Right lobe of liver (tissue), 6 donors: ENCODE data around the gene HS6ST2. TPM values are rescaled to one million over a fixed set of nuclear protein-coding genes. Genes with fewer than 3 reads are reported as not detected.

Source experiments
- ATAC-seq, 4 donors: fragments of 200-7000 bp; cut with Tn5 transposase; one replicate each; pipeline ENCODE4 v1.9.1; 2020; ENCODE audit warnings: mild to moderate bottlenecking in 4 of 4, moderate library complexity in 4 of 4
- DNase-seq, 3 donors: peaks; one replicate each; pipeline ENCODE4 v3.0.0-alpha.2; 2020
- H3K27ac ChIP-seq, 3 donors: fragments of 200-600 bp; one replicate each; pipeline ENCODE4 v1.8.0; 2022
- H3K27me3 ChIP-seq, 2 donors: fragments of 200-600 bp; one replicate each; pipeline ENCODE4 v1.8.0; 2022
- H3K36me3 ChIP-seq, 4 donors: fragments of 200-600 bp; sonication (generic) in 1 of 4; one replicate each; pipeline versions ENCODE4 v1.5.1 to v1.8.0; 2017 to 2022; ENCODE audit warnings: control low read depth in 1 of 4
- H3K4me1 ChIP-seq, 4 donors: fragments of 200-600 bp; sonication (generic) in 1 of 4; one replicate each; pipeline versions ENCODE4 v1.5.1 to v1.8.0; 2017 to 2022; ENCODE audit warnings: control low read depth in 1 of 4
- H3K4me3 ChIP-seq, 3 donors: fragments of 200-600 bp; one replicate each; pipeline ENCODE4 v1.8.0; 2022
- H3K9me3 ChIP-seq, 4 donors: fragments of 200-600 bp; sonication (generic) in 1 of 4; one replicate each; pipeline versions ENCODE4 v1.5.1 to v1.8.0; 2017 to 2022; ENCODE audit warnings: control low read depth in 1 of 4
- POLR2A ChIP-seq: fragments of 450-650 bp; IDR thresholded peaks from one replicate; pipeline ENCODE4 v1.6.1; 2017; ENCODE audit warnings: antibody characterized with exemption, mild to moderate bottlenecking
- WGBS: methylation state at CpG from one replicate; pipeline ENCODE4 v1.1.6; 2018; ENCODE audit warnings: low coverage, low lambda C conversion rate; ENCODE audit not compliant: insufficient coverage; ENCODE audit errors: missing lambda C conversion rate; 5-methylcytosine and 5-hydroxymethylcytosine counted together
- intact Hi-C, 2 donors: fragments of 100-400 bp; cut with DNase I; formaldehyde crosslinking; loops; one replicate each; pipeline versions ENCODE4 v1.11.2 to v1.14.1; 2022
- total RNA-seq, 6 experiments: library from RNA; depleted of rRNA in 2 of 6; stranded (reverse); fragments of >200 nt in 2 of 6; fragmentation: NEBNext Ultra II Directional in 3 of 6; extraction: Animal tissue kit (Norgen Biotek cat#: 25700) in 3 of 6; gene quantifications; one replicate each; pipeline versions ENCODE4 v1.1.0 to v1.2.4, GENCODE V29; 2016 to 2023
- TF ChIP-seq, protein P1 (sequence below), 4 donors: fragments of 200-600 bp in 3 of 4; fragments of 450-650 bp in 1 of 4; IDR thresholded peaks; one replicate each; pipeline versions ENCODE4 v1.5.1 to v1.8.0; 2016 to 2022; ENCODE audit warnings: antibody characterized with exemption in 4 of 4, mild to moderate bottlenecking in 2 of 4
- donor health status: DM: no; HTN: yes; CAD: no.
- donor health status: DM: no; HTN: no; CAD: no.
- donor health status: DM: no; HTN: no; CAD: no.
- donor health status: DM: no; HTN: yes; CAD: no.
- donor health status: DM: no; HTN: yes; CAD: no.

Gene HS6ST2
- total RNA-seq, 6 experiments from 2014 or later: 0.09 TPM; not detected in 5

DNA sequence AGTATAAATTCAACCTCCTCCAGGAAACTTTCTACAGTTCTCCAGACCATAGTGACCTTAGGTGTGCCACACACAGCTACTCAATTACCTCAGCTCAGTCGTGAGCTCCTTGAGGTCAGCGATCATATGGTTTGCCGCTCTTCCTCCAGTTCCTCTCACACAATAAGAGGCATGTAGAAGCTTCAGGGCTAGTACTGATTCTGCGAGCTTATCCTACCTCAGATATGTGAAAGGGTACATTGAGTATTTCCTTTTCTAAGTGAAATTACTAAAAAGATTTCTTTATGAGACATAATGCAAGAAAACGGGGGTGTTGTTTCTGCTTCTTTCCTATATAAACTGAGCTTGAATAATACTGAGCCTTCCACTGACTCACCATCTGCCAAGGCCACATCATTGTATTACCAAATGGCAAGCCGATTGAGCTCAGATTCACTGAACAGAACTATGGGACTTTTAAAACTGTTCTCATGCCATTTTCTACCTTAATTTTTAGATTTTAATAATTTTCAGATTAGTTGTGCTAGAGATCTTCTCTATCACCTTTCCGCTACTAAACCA is 183.1 kb downstream of the HS6ST2 start:
- ATAC-seq (no peak), DNase-seq (no peak)
- H3K9me3 ChIP-seq: no peaks in the 10 kb centered on the region
- H3K27ac ChIP-seq: no peak overlapping the region
- H3K4me1 ChIP-seq: no peaks in the 10 kb centered on the region
- H3K4me3 ChIP-seq: no peak overlapping the region
- H3K27me3 ChIP-seq: no peaks in the 10 kb centered on the region
- TF ChIP-seq POLR2A: no peak
- TF ChIP-seq, protein P1, sequence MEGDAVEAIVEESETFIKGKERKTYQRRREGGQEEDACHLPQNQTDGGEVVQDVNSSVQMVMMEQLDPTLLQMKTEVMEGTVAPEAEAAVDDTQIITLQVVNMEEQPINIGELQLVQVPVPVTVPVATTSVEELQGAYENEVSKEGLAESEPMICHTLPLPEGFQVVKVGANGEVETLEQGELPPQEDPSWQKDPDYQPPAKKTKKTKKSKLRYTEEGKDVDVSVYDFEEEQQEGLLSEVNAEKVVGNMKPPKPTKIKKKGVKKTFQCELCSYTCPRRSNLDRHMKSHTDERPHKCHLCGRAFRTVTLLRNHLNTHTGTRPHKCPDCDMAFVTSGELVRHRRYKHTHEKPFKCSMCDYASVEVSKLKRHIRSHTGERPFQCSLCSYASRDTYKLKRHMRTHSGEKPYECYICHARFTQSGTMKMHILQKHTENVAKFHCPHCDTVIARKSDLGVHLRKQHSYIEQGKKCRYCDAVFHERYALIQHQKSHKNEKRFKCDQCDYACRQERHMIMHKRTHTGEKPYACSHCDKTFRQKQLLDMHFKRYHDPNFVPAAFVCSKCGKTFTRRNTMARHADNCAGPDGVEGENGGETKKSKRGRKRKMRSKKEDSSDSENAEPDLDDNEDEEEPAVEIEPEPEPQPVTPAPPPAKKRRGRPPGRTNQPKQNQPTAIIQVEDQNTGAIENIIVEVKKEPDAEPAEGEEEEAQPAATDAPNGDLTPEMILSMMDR (IDR thresholded peaks at IDR 0.05): no peak
- intact Hi-C loops: no loop called here
- no peaks in the 10 kb centered on the region for H3K36me3 ChIP-seq
- 63% methylated on average over 7 of the region's 7 CpGs for WGBS

DNA sequence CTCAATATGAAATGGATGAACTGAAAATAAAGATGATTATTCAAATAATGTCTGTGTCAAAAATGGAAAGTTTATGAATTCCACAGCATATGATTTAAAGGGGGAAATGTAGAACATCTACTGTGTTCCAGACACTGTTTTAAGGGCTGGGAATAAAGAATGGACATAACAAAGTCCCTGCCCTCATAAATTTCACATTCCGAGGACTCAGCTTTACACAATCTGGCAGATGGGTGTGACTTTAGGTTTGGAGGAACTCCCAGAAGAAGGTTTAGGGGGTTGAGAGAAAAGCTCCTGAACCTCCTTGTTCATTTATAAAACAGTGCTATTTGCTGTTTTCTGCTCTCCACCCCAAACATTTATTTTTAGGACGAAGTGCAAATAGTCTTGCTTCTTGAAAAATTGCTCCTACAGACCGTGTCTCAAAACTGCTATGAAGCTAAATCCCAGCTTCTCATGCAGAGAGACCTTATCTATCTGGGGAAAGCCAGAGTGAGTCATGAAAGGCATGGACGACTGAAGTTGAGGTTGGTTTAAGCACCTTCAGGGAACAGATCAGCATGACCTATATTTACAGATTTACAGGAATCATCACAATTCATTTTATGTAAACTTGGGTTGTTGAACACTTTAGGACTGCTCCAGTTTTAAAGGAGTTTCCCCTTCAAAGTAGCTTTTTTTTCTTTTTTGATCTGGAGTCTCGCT is 184.3 kb downstream of the HS6ST2 start:
- Histone ChIP-seq H3K27ac (no peak overlapping the region), H3K4me1 (no peaks in the 10 kb centered on the region), H3K9me3 (no peaks in the 10 kb centered on the region), H3K27me3 (no peaks in the 10 kb centered on the region), H3K4me3 (no peak overlapping the region), H3K36me3 (no peaks in the 10 kb centered on the region)
- no peak for DNase-seq
- intact Hi-C loops: no loop called here
- TF ChIP-seq POLR2A: no peak
- TF ChIP-seq, protein P1 (IDR thresholded peaks at IDR 0.05): no peak
- WGBS: 52% methylated on average over 5 of the region's 5 CpGs
- ATAC-seq: no peak

DNA sequence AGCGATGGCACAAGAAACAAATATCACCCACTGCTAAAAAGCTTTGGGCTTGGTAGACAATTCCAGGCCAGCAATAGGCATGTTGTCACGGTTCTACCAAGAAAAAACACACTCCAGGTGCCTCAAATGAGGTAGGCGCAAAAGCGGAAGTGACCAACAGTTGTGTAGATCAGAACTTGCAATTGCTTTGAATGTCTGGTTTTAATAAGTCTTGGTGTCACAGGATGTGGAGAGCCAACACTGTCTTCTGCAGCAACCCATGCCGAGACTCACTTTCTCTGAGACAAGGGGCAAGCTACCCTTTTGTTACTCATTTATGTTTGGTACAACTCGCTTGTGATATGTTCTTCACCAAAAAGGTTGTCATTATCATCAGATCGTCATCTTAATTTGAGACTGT is 188.8 kb downstream of the HS6ST2 start:
- intact Hi-C loops: no loop called here
- ATAC-seq (no peak), DNase-seq (no peak)
- Histone ChIP-seq H3K27me3 (peaks cover 0 to 4% of the 10 kb centered on the region in 2 donors), H3K36me3 (no peaks in the 10 kb centered on the region), H3K27ac (no peak overlapping the region), H3K4me1 (no peaks in the 10 kb centered on the region), H3K4me3 (no peak overlapping the region), H3K9me3 (no peaks in the 10 kb centered on the region)
- no peak for TF ChIP-seq POLR2A
- TF ChIP-seq, protein P1 (IDR thresholded peaks at IDR 0.05): no peak
- WGBS: 53% methylated on average over 7 of the region's 7 CpGs

DNA sequence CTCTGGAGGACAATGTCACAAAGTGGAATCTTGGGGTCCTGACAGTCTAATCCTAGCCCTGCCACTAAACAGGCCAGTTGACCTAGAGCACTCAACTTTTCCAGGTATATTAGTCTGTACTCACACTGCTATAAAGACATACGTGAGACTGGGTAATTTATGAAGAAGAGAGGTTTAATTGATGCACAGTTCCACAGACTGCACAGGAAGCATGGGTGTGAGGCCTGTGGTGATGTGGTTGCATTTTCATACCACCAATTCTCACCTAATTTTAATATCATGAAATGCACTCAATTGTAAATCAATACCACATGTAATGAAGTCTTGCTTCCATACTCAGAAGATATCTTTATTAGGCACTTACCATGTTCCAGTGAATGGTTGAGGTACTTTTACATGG is 192.0 kb downstream of the HS6ST2 start:
- H3K4me1 ChIP-seq: no peaks in the 10 kb centered on the region
- DNase-seq (no peak), ATAC-seq (no peak)
- 38% methylated on average over 1 of the region's 1 CpG for WGBS
- H3K9me3 ChIP-seq: no peaks in the 10 kb centered on the region
- H3K36me3 ChIP-seq: no peaks in the 10 kb centered on the region
- TF ChIP-seq, protein P1 (IDR thresholded peaks at IDR 0.05): no peak
- TF ChIP-seq POLR2A: no peak
- H3K27ac ChIP-seq: no peak overlapping the region
- intact Hi-C loops: no loop called here
- peaks cover 0 to 4% of the 10 kb centered on the region in 2 donors for H3K27me3 ChIP-seq
- no peak overlapping the region for H3K4me3 ChIP-seq
